PFSK-1 (cell line): ENCODE data around the gene GATA1.

Experiments used
- POLR2AphosphoS5 ChIP-seq: IDR thresholded peaks from 2 replicates; pipeline ENCODE4 v1.6.1; 2012; ENCODE audit warnings: low read depth, mild to moderate bottlenecking, control low read depth, low read length, moderate library complexity
- SIN3A ChIP-seq: IDR thresholded peaks from 2 replicates; pipeline ENCODE4 v1.6.1; 2012; ENCODE audit warnings: mild to moderate bottlenecking, low read length, moderate library complexity, borderline replicate concordance; ENCODE audit not compliant: insufficient read depth

DNA sequence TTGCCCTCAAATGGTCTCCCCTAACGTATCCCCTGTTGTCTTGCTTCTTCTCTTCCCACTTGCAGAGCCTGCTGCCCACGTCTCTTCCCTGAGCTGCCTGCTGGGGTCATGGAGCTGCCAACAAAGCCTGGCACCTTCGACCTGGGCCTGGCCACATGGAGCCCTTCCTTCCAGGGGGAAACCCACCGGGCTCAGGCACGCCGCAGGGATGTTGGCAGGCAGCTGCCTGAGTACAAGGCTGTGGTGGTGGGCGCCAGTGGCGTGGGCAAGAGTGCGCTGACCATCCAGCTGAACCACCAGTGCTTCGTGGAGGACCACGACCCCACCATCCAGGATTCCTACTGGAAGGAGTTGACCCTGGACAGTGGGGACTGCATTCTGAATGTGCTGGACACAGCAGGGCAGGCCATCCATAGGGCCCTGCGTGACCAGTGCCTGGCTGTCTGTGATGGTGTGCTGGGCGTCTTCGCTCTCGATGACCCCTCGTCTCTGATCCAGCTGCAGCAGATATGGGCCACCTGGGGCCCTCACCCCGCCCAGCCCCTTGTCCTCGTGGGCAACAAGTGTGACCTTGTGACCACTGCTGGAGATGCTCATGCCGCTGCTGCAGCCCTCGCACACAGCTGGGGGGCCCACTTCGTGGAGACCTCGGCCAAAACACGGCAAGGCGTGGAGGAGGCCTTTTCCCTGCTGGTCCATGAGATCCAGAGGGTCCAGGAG is 42.8 kb downstream of the GATA1 start:
- TF ChIP-seq SIN3A = no peak
- TF ChIP-seq POLR2AphosphoS5 = no peak
